Activated CD4-positive, alpha-beta memory T cell treated with anti-CD3 and anti-CD28 coated beads for 36 hours (primary cell): Measurements from ENCODE around the gene TBCD. TPM values are rescaled to one million over a fixed set of nuclear protein-coding genes. Genes with fewer than 3 reads are reported as not detected.
"Not testable (repeated sequence)": the region's sequence is repeated elsewhere in the genome, so short reads cannot be mapped to it uniquely, and the experiment has no call there.

Source experiments
- CTCF ChIA-PET: fragments of 350-600 bp; sonication (Branson Sonifier 250); formaldehyde crosslinking; loops from one replicate; lab custom pipeline; 2021; ENCODE audit warnings: antibody characterized with exemption, inconsistent platforms; lab: Charles Lee
- POLR2A ChIA-PET: fragments of 350-600 bp; sonication (Branson Sonifier 250); formaldehyde crosslinking; loops from one replicate; lab custom pipeline; 2021; ENCODE audit warnings: antibody characterized with exemption; lab: Charles Lee
- DNase-seq: peaks from one replicate; pipeline ENCODE4 v3.0.0-alpha.2; 2020
- H3K27ac Mint-ChIP-seq: one replicate; pipeline ENCODE4 v1.8.0; 2021; ENCODE audit warnings: mixed read lengths
- H3K27me3 Mint-ChIP-seq: one replicate; pipeline ENCODE4 v1.8.0; 2021; ENCODE audit warnings: mixed read lengths
- H3K36me3 Mint-ChIP-seq: one replicate; pipeline ENCODE4 v1.8.0; 2021; ENCODE audit warnings: mixed read lengths
- H3K4me1 Mint-ChIP-seq: one replicate; pipeline ENCODE4 v1.8.0; 2021; ENCODE audit warnings: low read depth, mixed read lengths
- H3K4me3 Mint-ChIP-seq: one replicate; pipeline ENCODE4 v1.8.0; 2021; ENCODE audit warnings: mild to moderate bottlenecking, mixed read lengths
- H3K9me3 Mint-ChIP-seq: one replicate; pipeline ENCODE4 v1.8.0; 2021; ENCODE audit warnings: mixed read lengths
- intact Hi-C: fragments of 100-400 bp; cut with micrococcal nuclease; formaldehyde crosslinking; loops from one replicate; pipeline ENCODE4 v1.15.1; 2023
- total RNA-seq, 2 experiments: library from RNA; stranded (reverse); gene quantifications; one replicate each; pipeline ENCODE4 v1.2.3, GENCODE V29; 2021

The TBCD gene
- total RNA-seq, 2 experiments from 2014 or later = 97.0 to 98.2 TPM

DNA sequence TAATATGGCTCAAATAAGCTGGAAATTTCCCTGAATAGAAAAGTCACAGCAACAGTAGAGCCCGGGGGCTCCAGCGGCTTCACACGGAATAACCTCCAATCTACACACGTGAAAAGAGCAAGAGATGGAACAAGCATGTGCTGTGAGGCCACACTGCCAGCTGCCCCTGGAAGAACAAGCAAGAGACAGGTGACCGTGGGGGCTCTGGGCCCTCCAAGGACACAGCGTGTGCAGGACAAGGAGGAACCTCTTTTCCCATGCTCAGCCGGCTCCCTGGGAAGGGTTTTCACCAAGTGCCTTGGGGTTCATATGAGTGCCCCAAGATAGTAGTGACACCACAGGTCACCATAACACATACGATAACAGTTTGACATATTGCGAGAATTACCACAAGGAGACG, 198.1 kb downstream of the TBCD start:
- no peaks in the 10 kb centered on the region for H3K4me1 Mint-ChIP-seq
- no peaks in the 10 kb centered on the region for H3K27me3 Mint-ChIP-seq
- intact Hi-C loops = no loop called here
- H3K4me3 Mint-ChIP-seq = no peak overlapping the region
- no peak overlapping the region for H3K27ac Mint-ChIP-seq
- POLR2A ChIA-PET = no interaction called here
- H3K9me3 Mint-ChIP-seq = peaks cover 45% of the 10 kb centered on the region
- CTCF ChIA-PET = no interaction called here
- H3K36me3 Mint-ChIP-seq = peaks cover 63% of the 10 kb centered on the region
- no peak for DNase-seq

DNA sequence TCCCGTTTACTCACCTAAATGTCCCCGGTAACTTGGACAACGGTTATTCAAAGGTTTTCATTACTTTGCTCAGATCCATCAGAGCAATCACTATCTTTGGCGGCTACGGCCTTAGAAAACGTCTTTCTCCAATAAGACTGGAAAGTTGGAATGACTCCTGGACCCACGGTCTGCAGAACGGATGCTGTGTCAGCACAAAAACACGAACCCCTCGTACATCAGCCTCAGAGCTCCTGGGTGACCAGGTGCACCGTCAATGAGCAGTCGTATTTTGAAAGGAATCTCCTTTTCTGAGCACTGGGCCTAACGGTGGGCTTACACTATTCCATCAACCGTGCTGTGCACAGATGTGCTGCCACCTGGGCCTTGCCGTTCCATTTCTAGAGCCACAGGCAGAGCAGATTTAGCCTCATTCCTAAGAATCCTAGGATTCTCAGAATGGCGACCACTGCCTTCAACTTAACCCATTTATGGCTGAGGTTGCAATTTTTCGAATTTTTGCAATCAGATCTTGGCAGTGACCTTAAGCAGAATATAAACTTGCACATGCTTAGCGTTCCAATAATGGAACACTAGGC, 198.7 kb downstream of the TBCD start:
- H3K4me1 Mint-ChIP-seq = no peaks in the 10 kb centered on the region
- peaks cover 45% of the 10 kb centered on the region for H3K9me3 Mint-ChIP-seq
- no peaks in the 10 kb centered on the region for H3K27me3 Mint-ChIP-seq
- H3K4me3 Mint-ChIP-seq = no peak overlapping the region
- no peak overlapping the region for H3K27ac Mint-ChIP-seq
- no peak for DNase-seq
- H3K36me3 Mint-ChIP-seq = peaks cover 63% of the 10 kb centered on the region
- ChIA-PET CTCF (no interaction called here), POLR2A (no interaction called here)
- intact Hi-C loops = no loop called here

GRCh38 chr17:82952019-82952418, 200.2 kb downstream of the TBCD start:
- no peak for DNase-seq
- H3K27ac Mint-ChIP-seq = no peak overlapping the region
- peaks cover 39% of the 10 kb centered on the region for H3K9me3 Mint-ChIP-seq
- intact Hi-C loops = no loop called here
- H3K4me1 Mint-ChIP-seq = no peaks in the 10 kb centered on the region
- H3K27me3 Mint-ChIP-seq = no peaks in the 10 kb centered on the region
- H3K4me3 Mint-ChIP-seq = no peak overlapping the region
- H3K36me3 Mint-ChIP-seq = peaks cover 57% of the 10 kb centered on the region
- POLR2A ChIA-PET = no interaction called here
- CTCF ChIA-PET = no interaction called here

DNA sequence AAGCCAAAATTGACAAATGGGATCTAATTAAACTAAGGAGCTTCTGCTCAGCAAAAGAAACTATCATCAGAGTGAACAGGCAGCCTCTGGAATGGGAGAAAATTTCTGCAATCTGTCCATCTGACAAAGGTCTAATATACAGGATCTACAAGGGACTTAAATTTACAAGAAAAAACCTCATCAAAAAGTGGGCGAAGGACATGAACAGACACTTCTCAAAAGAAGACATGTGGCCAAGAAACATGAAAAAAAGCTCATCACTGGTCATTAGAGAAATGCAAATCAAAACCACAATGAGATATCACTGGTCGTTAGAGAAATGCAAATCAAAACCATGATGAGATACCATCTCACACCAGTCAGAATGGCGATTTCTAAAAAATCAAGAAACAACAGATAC, 203.2 kb downstream of the TBCD start:
- Mint-ChIP-seq H3K36me3 (peaks cover 41% of the 10 kb centered on the region), H3K9me3 (peaks cover 31% of the 10 kb centered on the region)
- H3K27me3 Mint-ChIP-seq, POLR2A ChIA-PET, intact Hi-C loops, H3K4me3 Mint-ChIP-seq, H3K27ac Mint-ChIP-seq, CTCF ChIA-PET, DNase-seq, H3K4me1 Mint-ChIP-seq: not testable (repeated sequence)

DNA sequence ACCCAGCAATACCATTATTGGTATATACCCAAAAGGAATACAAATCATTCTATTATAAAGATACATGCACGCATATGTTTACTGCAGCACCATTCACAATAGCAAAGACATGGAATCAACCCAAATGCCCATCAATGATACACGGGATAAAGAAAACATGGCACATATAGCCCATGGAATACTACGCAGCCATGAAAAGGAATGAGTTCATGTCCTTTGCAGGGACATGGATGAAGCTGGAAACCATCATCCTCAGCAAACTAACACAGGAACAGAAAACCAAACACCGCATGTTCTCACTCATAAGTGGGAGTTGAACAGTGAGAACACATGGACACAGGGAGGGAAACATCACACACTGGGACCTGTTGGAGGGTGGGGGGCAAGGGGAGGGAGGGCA, 203.8 kb downstream of the TBCD start:
- H3K4me1 Mint-ChIP-seq, H3K4me3 Mint-ChIP-seq, DNase-seq, H3K27me3 Mint-ChIP-seq, POLR2A ChIA-PET, H3K27ac Mint-ChIP-seq, CTCF ChIA-PET, intact Hi-C loops: not testable (repeated sequence)
- peaks cover 40% of the 10 kb centered on the region for H3K36me3 Mint-ChIP-seq
- H3K9me3 Mint-ChIP-seq = peaks cover 31% of the 10 kb centered on the region

DNA sequence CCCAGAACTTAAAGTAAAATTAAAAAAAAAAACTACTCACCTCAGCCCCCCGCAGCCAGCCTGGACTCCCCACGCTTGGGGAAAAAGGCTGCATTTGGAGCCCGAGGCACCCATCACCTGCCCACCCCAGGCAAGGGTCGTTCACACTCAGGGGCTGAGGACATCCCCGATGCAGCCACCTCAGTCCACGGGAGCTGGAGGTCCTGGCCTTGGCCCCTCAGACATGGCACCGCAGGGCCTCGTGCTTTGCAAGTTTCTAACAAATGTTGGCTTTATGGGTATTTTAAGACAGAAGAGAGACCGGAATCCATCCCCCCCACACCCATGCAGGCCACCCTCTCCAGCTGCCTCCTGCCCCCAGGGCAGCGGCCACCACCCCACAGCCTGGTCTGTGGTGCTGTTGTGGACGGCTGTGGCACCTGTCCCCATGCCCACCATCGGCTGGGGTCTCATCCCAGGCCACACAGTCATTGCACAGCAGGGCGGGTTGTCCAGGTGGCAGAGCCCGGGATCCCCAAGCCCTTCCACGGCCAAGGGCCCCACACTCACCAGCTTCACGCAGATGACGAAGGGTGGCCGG, 204.4 kb downstream of the TBCD start:
- no peak for DNase-seq
- Mint-ChIP-seq H3K4me1 (no peaks in the 10 kb centered on the region), H3K4me3 (no peak overlapping the region), H3K9me3 (peaks cover 31% of the 10 kb centered on the region), H3K27me3 (no peaks in the 10 kb centered on the region), H3K27ac (no peak overlapping the region), H3K36me3 (peaks cover 40% of the 10 kb centered on the region)
- CTCF ChIA-PET = no interaction called here
- intact Hi-C loops = no loop called here
- POLR2A ChIA-PET = no interaction called here

GRCh38 chr17:82956726-82957468, 205.0 kb downstream of the TBCD start:
- no peak overlapping the region for H3K4me3 Mint-ChIP-seq
- ChIA-PET POLR2A (no interaction called here), CTCF (no interaction called here)
- intact Hi-C loops = no loop called here
- no peaks in the 10 kb centered on the region for H3K4me1 Mint-ChIP-seq
- peaks cover 40% of the 10 kb centered on the region for H3K36me3 Mint-ChIP-seq
- no peak overlapping the region for H3K27ac Mint-ChIP-seq
- peaks cover 31% of the 10 kb centered on the region for H3K9me3 Mint-ChIP-seq
- DNase-seq = no peak
- H3K27me3 Mint-ChIP-seq = no peaks in the 10 kb centered on the region

DNA sequence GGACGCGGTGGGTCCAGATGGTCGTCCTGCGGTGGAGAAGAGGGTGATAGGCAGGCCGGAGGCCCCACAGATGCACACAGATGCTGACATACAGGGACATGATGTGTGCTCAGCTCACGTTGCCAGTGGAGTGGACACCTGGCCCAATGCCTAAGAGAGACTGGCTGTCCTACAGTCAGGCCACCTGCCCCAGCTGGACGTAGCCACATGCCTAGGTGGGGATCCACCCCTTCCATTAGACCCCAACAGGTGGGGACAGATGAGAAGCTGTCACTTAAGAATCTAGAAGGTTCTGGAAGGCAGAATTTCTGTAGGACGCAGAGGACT, 205.6 kb downstream of the TBCD start:
- no peak for DNase-seq
- Mint-ChIP-seq H3K4me3 (no peak overlapping the region), H3K9me3 (peaks cover 29% of the 10 kb centered on the region), H3K4me1 (no peaks in the 10 kb centered on the region), H3K27me3 (no peaks in the 10 kb centered on the region), H3K27ac (no peak overlapping the region), H3K36me3 (peaks cover 36% of the 10 kb centered on the region)
- POLR2A ChIA-PET = no interaction called here
- intact Hi-C loops = no loop called here
- CTCF ChIA-PET = no interaction called here

GRCh38 chr17:82957961-82958561, 206.2 kb downstream of the TBCD start:
- peaks cover 29% of the 10 kb centered on the region for H3K36me3 Mint-ChIP-seq
- DNase-seq = no peak
- no peak overlapping the region for H3K27ac Mint-ChIP-seq
- ChIA-PET CTCF (no interaction called here), POLR2A (no interaction called here)
- H3K9me3 Mint-ChIP-seq = peaks cover 23% of the 10 kb centered on the region
- H3K4me1 Mint-ChIP-seq = peaks cover 1% of the 10 kb centered on the region
- H3K4me3 Mint-ChIP-seq = no peak overlapping the region
- no peaks in the 10 kb centered on the region for H3K27me3 Mint-ChIP-seq
- intact Hi-C loops = no loop called here

DNA sequence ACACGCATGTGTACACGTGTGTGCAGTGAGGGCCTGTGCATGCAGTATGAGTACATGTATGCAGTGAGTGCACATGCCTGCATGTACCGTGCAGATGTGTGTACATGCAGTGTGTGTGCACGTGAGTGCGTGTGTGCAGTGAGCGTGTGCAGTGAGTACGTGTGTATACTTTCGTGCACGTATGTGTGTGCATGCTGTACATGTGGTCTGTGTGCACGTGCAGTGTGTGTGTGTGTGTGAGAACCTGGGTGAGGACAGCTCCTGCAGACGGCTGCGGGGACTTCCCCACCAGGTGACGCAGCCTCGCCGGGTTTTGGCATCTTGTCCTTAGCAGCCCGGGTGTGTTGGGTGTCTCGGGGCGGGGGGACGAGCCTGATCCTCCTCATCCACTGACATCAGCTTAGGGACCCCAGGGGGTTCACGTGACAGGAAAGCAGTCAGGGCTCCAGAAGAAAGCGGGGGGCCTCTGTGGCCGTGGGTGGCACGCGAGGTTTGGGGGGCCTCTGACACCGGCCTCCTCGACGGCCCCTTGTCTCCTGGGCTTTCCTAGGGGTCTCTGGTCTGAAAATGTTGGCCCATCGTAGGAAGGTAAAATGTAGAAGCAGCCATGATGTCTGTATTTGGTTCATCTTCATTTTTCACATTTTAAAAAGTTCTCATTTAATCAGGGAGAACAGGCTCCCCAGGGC, 207.5 kb downstream of the TBCD start:
- ChIA-PET CTCF (no interaction called here), POLR2A (no interaction called here)
- peaks cover 14% of the 10 kb centered on the region for H3K9me3 Mint-ChIP-seq
- intact Hi-C loops = no loop called here
- peaks cover 6% of the 10 kb centered on the region for H3K4me1 Mint-ChIP-seq
- no peak overlapping the region for H3K27ac Mint-ChIP-seq
- H3K4me3 Mint-ChIP-seq = no peak overlapping the region
- no peaks in the 10 kb centered on the region for H3K27me3 Mint-ChIP-seq
- peaks cover 20% of the 10 kb centered on the region for H3K36me3 Mint-ChIP-seq
- no peak for DNase-seq

DNA sequence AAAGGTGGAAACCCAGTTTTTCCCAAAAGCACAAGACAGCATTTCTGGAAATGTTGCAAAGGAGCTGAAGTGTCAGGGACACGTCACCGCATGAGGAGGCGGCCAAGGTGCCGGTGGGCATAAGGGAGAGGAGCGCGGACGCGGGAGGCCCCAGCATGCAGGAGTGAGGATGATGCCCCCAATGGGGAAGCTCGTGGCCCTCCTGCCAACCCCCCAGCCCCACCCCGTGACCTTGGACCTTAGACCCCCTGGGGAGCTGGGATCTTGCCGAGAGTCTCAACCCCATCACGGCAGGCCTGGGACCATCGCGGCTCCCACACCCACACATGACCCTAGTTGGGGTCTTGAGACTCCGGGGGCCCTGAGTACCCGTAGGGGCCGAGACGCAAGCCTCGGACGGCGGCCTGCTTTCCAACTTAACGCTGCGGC, 208.1 kb downstream of the TBCD start:
- Mint-ChIP-seq H3K9me3 (peaks cover 8% of the 10 kb centered on the region), H3K36me3 (peaks cover 14% of the 10 kb centered on the region), H3K4me1 (peaks cover 6% of the 10 kb centered on the region), H3K27ac (no peak overlapping the region), H3K27me3 (no peaks in the 10 kb centered on the region), H3K4me3 (no peak overlapping the region)
- ChIA-PET CTCF (no interaction called here), POLR2A (no interaction called here)
- DNase-seq = no peak
- intact Hi-C loops = no loop called here
